DOHH2 (cell line): ENCODE results near the gene NTRK1.

Source experiments
- H3F3A ChIP-seq: fragments of 200-600 bp; sonication (generic), shearing (Covaris generic); 2 replicates; pipeline ENCODE4 v1.6.0; 2016; ENCODE audit warnings: antibody characterized with exemption, mild to moderate bottlenecking; ENCODE audit not compliant: control insufficient read depth, insufficient read depth
- H3K27ac ChIP-seq: fragments of 200-600 bp; sonication (generic); 2 replicates; pipeline ENCODE4 v1.5.1; 2014; ENCODE audit warnings: low read depth, mild to moderate bottlenecking, low read length, moderate library complexity
- H3K27me3 ChIP-seq: fragments of 200-600 bp; sonication (generic); 2 replicates; pipeline ENCODE4 v1.6.1; 2014; ENCODE audit warnings: mild to moderate bottlenecking, low read length, mixed read lengths; ENCODE audit not compliant: control insufficient read depth
- H3K36me3 ChIP-seq: fragments of 200-600 bp; sonication (generic); 2 replicates; pipeline ENCODE4 v1.6.1; 2014; ENCODE audit warnings: mild to moderate bottlenecking, low read length, moderate library complexity, mixed read lengths; ENCODE audit not compliant: control insufficient read depth
- H3K4me1 ChIP-seq: fragments of 200-600 bp; sonication (generic); 2 replicates; pipeline ENCODE4 v1.6.1; 2014; ENCODE audit warnings: mild to moderate bottlenecking, low read length, mixed read lengths; ENCODE audit not compliant: control insufficient read depth
- H3K4me2 ChIP-seq: fragments of 200-600 bp; sonication (generic); 2 replicates; pipeline ENCODE4 v1.6.0; 2014; ENCODE audit warnings: mild to moderate bottlenecking, low read length, moderate library complexity
- H3K4me3 ChIP-seq: fragments of 200-600 bp; sonication (generic); 2 replicates; pipeline ENCODE4 v1.5.1; 2014; ENCODE audit warnings: mild to moderate bottlenecking, low read length, mixed read lengths
- H3K79me2 ChIP-seq: fragments of 200-600 bp; sonication (generic); 2 replicates; pipeline ENCODE4 v1.6.1; 2014; ENCODE audit warnings: mild to moderate bottlenecking, low read length, mixed read lengths; ENCODE audit not compliant: control insufficient read depth
- H3K9me2 ChIP-seq: fragments of 200-600 bp; sonication (generic); replicated peaks from 2 replicates; pipeline ENCODE4 v1.6.1; 2014; ENCODE audit warnings: mild to moderate bottlenecking, low read length, mixed read lengths; ENCODE audit not compliant: control insufficient read depth
- H3K9me3 ChIP-seq: fragments of 200-600 bp; sonication (generic); 2 replicates; pipeline ENCODE4 v1.6.1; 2014; ENCODE audit warnings: antibody characterized with exemption, low read length, mixed read lengths; ENCODE audit not compliant: control insufficient read depth, insufficient read depth
- H4K20me1 ChIP-seq: fragments of 200-600 bp; sonication (generic); 2 replicates; pipeline ENCODE4 v1.6.0; 2014; ENCODE audit warnings: low read depth, mild to moderate bottlenecking, antibody characterized with exemption, low read length, moderate library complexity; ENCODE audit not compliant: control insufficient read depth, insufficient read depth
- CTCF ChIP-seq: fragments of 200-600 bp; sonication (generic); IDR thresholded peaks from one replicate; pipeline ENCODE4 v1.5.1; 2014; ENCODE audit warnings: antibody characterized with exemption, mild to moderate bottlenecking, low read depth, low read length; ENCODE audit not compliant: poor library complexity, severe bottlenecking
- EZH2phosphoT487 ChIP-seq: fragments of 200-600 bp; sonication (generic); IDR thresholded peaks from 2 replicates; pipeline ENCODE4 v1.6.1; 2017; ENCODE audit warnings: borderline replicate concordance, mild to moderate bottlenecking, antibody characterized with exemption, low read length, moderate library complexity, mixed read lengths

Gene NTRK1

DNA sequence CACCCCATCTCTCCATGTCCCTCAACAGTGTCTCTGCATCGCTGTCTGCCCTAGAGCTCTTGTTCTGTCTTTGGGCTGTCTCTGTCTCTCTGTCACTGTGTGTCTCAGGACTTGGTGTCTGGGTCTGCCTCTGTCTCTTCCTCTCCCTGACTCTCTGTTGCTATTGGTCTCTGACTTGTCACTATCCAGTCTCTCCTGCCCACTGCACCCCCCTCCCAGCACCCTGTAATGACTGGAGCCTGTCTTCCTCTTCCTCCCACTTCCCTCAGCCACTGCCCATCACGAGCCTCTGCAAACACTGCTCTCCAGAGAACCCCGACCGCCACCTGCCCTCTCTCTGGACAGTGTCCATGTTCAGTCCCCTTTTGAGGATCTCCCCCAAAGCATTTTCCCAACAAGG lies 45.0 kb downstream of the NTRK1 start:
- 0 out of 2 replicates have a peak, but pooled peaks cover 6% of the 10 kb centered on the region for H3K27me3 ChIP-seq
- no peak for TF ChIP-seq EZH2phosphoT487
- no peak for TF ChIP-seq CTCF
- no peaks in the 10 kb centered on the region for H4K20me1 ChIP-seq
- H3K9me2 ChIP-seq = no peaks in the 10 kb centered on the region
- H3K27ac ChIP-seq = no peak overlapping the region
- no peaks in the 10 kb centered on the region for H3K9me3 ChIP-seq
- H3K4me2 ChIP-seq = no peak overlapping the region
- no peaks in the 10 kb centered on the region for H3K36me3 ChIP-seq
- no peaks in the 10 kb centered on the region for H3K79me2 ChIP-seq
- no peak overlapping the region for H3K4me3 ChIP-seq
- no peaks in the 10 kb centered on the region for H3F3A ChIP-seq
- no peaks in the 10 kb centered on the region for H3K4me1 ChIP-seq

GRCh38 chr1:156906206-156906906 lies 45.7 kb downstream of the NTRK1 start:
- H3K36me3 ChIP-seq = no peaks in the 10 kb centered on the region
- 0 out of 2 replicates have a peak, but pooled peaks cover 5% of the 10 kb centered on the region for H3K27me3 ChIP-seq
- H3K27ac ChIP-seq = no peak overlapping the region
- no peak overlapping the region for H3K4me3 ChIP-seq
- H3F3A ChIP-seq = no peaks in the 10 kb centered on the region
- H3K79me2 ChIP-seq = no peaks in the 10 kb centered on the region
- H3K9me3 ChIP-seq = no peaks in the 10 kb centered on the region
- no peak overlapping the region for H3K4me2 ChIP-seq
- no peaks in the 10 kb centered on the region for H3K4me1 ChIP-seq
- no peaks in the 10 kb centered on the region for H3K9me2 ChIP-seq
- no peaks in the 10 kb centered on the region for H4K20me1 ChIP-seq
- TF ChIP-seq CTCF (no peak), EZH2phosphoT487 (no peak)

DNA sequence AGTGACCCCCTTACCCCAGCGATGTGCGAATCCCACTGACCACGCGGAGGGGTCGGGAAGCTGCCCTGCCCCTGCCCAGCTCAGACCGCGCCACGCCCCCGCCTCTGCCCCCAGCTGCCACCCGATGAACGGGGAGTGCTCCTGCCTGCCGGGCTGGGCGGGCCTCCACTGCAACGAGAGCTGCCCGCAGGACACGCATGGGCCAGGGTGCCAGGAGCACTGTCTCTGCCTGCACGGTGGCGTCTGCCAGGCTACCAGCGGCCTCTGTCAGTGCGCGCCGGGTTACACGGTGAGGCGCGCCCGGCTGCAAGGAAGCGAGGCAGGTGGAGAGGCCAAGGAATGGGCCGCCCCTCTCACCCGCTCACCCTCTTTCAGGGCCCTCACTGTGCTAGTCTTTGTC lies 47.9 kb downstream of the NTRK1 start:
- Histone ChIP-seq H3K4me1 (no peaks in the 10 kb centered on the region), H3K9me2 (no peaks in the 10 kb centered on the region), H3K36me3 (no peaks in the 10 kb centered on the region), H3K9me3 (no peaks in the 10 kb centered on the region), H3K79me2 (no peaks in the 10 kb centered on the region), H4K20me1 (no peaks in the 10 kb centered on the region), H3F3A (no peaks in the 10 kb centered on the region), H3K27me3 (0 out of 2 replicates have a peak, but pooled peaks cover 3% of the 10 kb centered on the region), H3K4me2 (no peak overlapping the region), H3K27ac (no peak overlapping the region), H3K4me3 (no peak overlapping the region)
- TF ChIP-seq EZH2phosphoT487 (no peak), CTCF (no peak)
